Spinal cord (tissue), 10 donors: ENCODE measurements around the gene SOSTDC1. TPM values are rescaled to one million over a fixed set of nuclear protein-coding genes. Genes with fewer than 3 reads are reported as not detected.
"Not testable (repeated sequence)": the region's sequence is repeated elsewhere in the genome, so short reads cannot be mapped to it uniquely, and the experiment has no call there.

ENCODE experiments used
- DNase-seq, 6 donors: peaks; one replicate each; pipeline versions ENCODE4 v3.0.0 to v3.0.0-alpha.2; 2013 to 2015; ENCODE audit warnings: low spot score in 6 of 6, low read depth in 4 of 6
- H3K27ac ChIP-seq: one replicate; pipeline ENCODE4 v1.5.1; 2013; ENCODE audit warnings: low read depth, low read length, control low read depth
- H3K27me3 ChIP-seq: one replicate; pipeline ENCODE4 v1.6.1; 2013; ENCODE audit warnings: low read length; ENCODE audit not compliant: control insufficient read depth, insufficient read depth
- H3K36me3 ChIP-seq: one replicate; pipeline ENCODE4 v1.6.1; 2013; ENCODE audit warnings: low read length; ENCODE audit not compliant: control insufficient read depth, insufficient read depth
- H3K4me1 ChIP-seq: one replicate; pipeline ENCODE4 v1.6.1; 2013; ENCODE audit warnings: low read length; ENCODE audit not compliant: control insufficient read depth, insufficient read depth
- H3K4me3 ChIP-seq: one replicate; pipeline ENCODE4 v1.5.1; 2013; ENCODE audit warnings: low read depth, low read length, control low read depth
- H3K9me3 ChIP-seq: one replicate; pipeline ENCODE4 v1.6.1; 2013; ENCODE audit warnings: low read length; ENCODE audit not compliant: control insufficient read depth, insufficient read depth
- WGBS: methylation state at CpG from one replicate; pipeline ENCODE4 v1.1.5; 2013; ENCODE audit warnings: missing lambda C conversion rate; ENCODE audit not compliant: insufficient coverage; 5-methylcytosine and 5-hydroxymethylcytosine counted together
- polyA plus RNA-seq, 2 donors: library from polyadenylated mRNA; unstranded; fragments of 120-200 nt; gene quantifications; one replicate each; pipeline ENCODE4 v1.2.1, GENCODE V29; 2013; ENCODE audit not compliant: insufficient read length in 2 of 2
- total RNA-seq, 2 donors: library from RNA; depleted of rRNA in 1 of 2; stranded (reverse); fragments of 120-200 nt in 1 of 2; fragments of >200 nt in 1 of 2; gene quantifications; one replicate each; pipeline versions ENCODE4 v1.2.3 to v1.2.4, GENCODE V29; 2013 to 2014
- donor health status: healthy.

The SOSTDC1 gene
- total and polyA plus RNA-seq, 4 donors: 7.7 to 48.7 (median 17.1) TPM

GRCh38 chr7:16471933-16472332 is 6.4 kb upstream of the SOSTDC1 start:
- WGBS: no CpG with 5 or more reads among the region's 4 CpGs
- H3K9me3 ChIP-seq: no peaks in the 10 kb centered on the region
- H3K36me3 ChIP-seq: no peaks in the 10 kb centered on the region
- no peak overlapping the region for H3K4me3 ChIP-seq
- H3K27ac ChIP-seq: peak overlapping the region; percentile 42
- no peaks in the 10 kb centered on the region for H3K4me1 ChIP-seq
- peak in 1 of 6 donors; percentile 30 for DNase-seq
- no peaks in the 10 kb centered on the region for H3K27me3 ChIP-seq

- Histone ChIP-seq H3K4me3 (peak overlapping the region; percentile 55), H3K9me3 (no peaks in the 10 kb centered on the region), H3K27ac (peak overlapping the region; percentile 63), H3K36me3 (no peaks in the 10 kb centered on the region), H3K27me3 (no peaks in the 10 kb centered on the region), H3K4me1 (no peaks in the 10 kb centered on the region)
- peak in 1 of 6 donors; percentile 16 for DNase-seq
- 63% methylated on average over 5 of the region's 10 CpGs for WGBS
Observed at GRCh38 chr7:16463949-16464715, 1.4 kb downstream of the SOSTDC1 start.

- WGBS: no CpG with 5 or more reads among the region's 2 CpGs
- H3K27ac ChIP-seq: peak overlapping the region; percentile 63
- no peaks in the 10 kb centered on the region for H3K9me3 ChIP-seq
- no peaks in the 10 kb centered on the region for H3K4me1 ChIP-seq
- H3K36me3 ChIP-seq: no peaks in the 10 kb centered on the region
- DNase-seq: peak in 1 of 6 donors; percentile 76
- no peaks in the 10 kb centered on the region for H3K27me3 ChIP-seq
- peak overlapping the region; percentile 55 for H3K4me3 ChIP-seq
Observed at GRCh38 chr7:16463520-16463919, 2.0 kb downstream of the SOSTDC1 start.

- peak overlapping the region; percentile 12 for H3K27ac ChIP-seq
- no peaks in the 10 kb centered on the region for H3K27me3 ChIP-seq
- WGBS: 89% methylated on average over 6 of the region's 7 CpGs
- H3K4me3 ChIP-seq: peak overlapping the region; percentile 55
- H3K9me3 ChIP-seq: no peaks in the 10 kb centered on the region
- DNase-seq: peak in 1 of 6 donors; percentile 70
- H3K36me3 ChIP-seq: no peaks in the 10 kb centered on the region
- no peaks in the 10 kb centered on the region for H3K4me1 ChIP-seq
Observed at GRCh38 chr7:16462431-16462889, 3.1 kb downstream of the SOSTDC1 start.

GRCh38 chr7:16460789-16461493 is 4.6 kb downstream of the SOSTDC1 start:
- DNase-seq: no peak
- WGBS: no CpG with 5 or more reads among the region's 2 CpGs

GRCh38 chr7:16456303-16456702 is 9.2 kb downstream of the SOSTDC1 start:
- WGBS: no CpG with 5 or more reads among the region's 1 CpG
- not testable (repeated sequence) for H3K9me3 ChIP-seq, H3K27ac ChIP-seq, DNase-seq, H3K36me3 ChIP-seq, H3K4me3 ChIP-seq, H3K4me1 ChIP-seq, H3K27me3 ChIP-seq

More at GRCh38 chr7:16460789-16461493, 4.6 kb downstream of the SOSTDC1 start:
- Histone ChIP-seq H3K4me3 (no peak overlapping the region), H3K4me1 (no peaks in the 10 kb centered on the region), H3K27me3 (no peaks in the 10 kb centered on the region), H3K27ac (no peak overlapping the region), H3K36me3 (no peaks in the 10 kb centered on the region), H3K9me3 (no peaks in the 10 kb centered on the region)

GRCh38 chr7:16455591-16455990 is 9.9 kb downstream of the SOSTDC1 start:
- no peaks in the 10 kb centered on the region for H3K36me3 ChIP-seq
- no CpG with 5 or more reads among the region's 1 CpG for WGBS
- no peak for DNase-seq

GRCh38 chr7:16450366-16450765 is 15.2 kb downstream of the SOSTDC1 start:
- Histone ChIP-seq H3K27me3 (no peaks in the 10 kb centered on the region), H3K9me3 (no peaks in the 10 kb centered on the region), H3K36me3 (no peaks in the 10 kb centered on the region), H3K4me3 (no peak overlapping the region), H3K27ac (no peak overlapping the region), H3K4me1 (no peaks in the 10 kb centered on the region)
- 92% methylated on average over 2 of the region's 6 CpGs for WGBS
- DNase-seq: peak in 2 of 6 donors; percentile 21 to 53

More at GRCh38 chr7:16455591-16455990, 9.9 kb downstream of the SOSTDC1 start:
- H3K27me3 ChIP-seq: no peaks in the 10 kb centered on the region
- no peak overlapping the region for H3K27ac ChIP-seq
- no peaks in the 10 kb centered on the region for H3K9me3 ChIP-seq
- no peak overlapping the region for H3K4me3 ChIP-seq
- H3K4me1 ChIP-seq: no peaks in the 10 kb centered on the region

- WGBS: no CpG with 5 or more reads among the region's 1 CpG
- Histone ChIP-seq H3K27me3 (no peaks in the 10 kb centered on the region), H3K4me1 (no peaks in the 10 kb centered on the region), H3K9me3 (no peaks in the 10 kb centered on the region), H3K36me3 (no peaks in the 10 kb centered on the region), H3K27ac (peak overlapping the region; percentile 26), H3K4me3 (no peak overlapping the region)
- DNase-seq: no peak
Observed at GRCh38 chr7:16447876-16448275, 17.7 kb downstream of the SOSTDC1 start.
